CD4-positive, alpha-beta memory T cell (primary cell): ENCODE data around the gene RPAP2. TPM values are rescaled to one million over a fixed set of nuclear protein-coding genes. Genes with fewer than 3 reads are reported as not detected.
A peak's percentile ranks its signal among the peaks of the same experiment; 100 is the strongest.

Source experiments
- CTCF ChIA-PET: fragments of 350-600 bp; sonication (Branson Sonifier 250); formaldehyde crosslinking; loops from one replicate; lab custom pipeline; 2021; ENCODE audit warnings: inconsistent platforms; ENCODE audit not compliant: partially characterized antibody; lab: Charles Lee
- POLR2A ChIA-PET: fragments of 350-600 bp; sonication (Branson Sonifier 250); formaldehyde crosslinking; loops from one replicate; lab custom pipeline; 2021; ENCODE audit not compliant: partially characterized antibody; lab: Charles Lee
- DNase-seq, 5 donors: peaks; one replicate each; pipeline versions ENCODE4 v3.0.0 to v3.0.0-alpha.2; 2020 to 2022; ENCODE audit warnings: mixed read lengths in 1 of 5
- H3K27ac ChIP-seq: one replicate; pipeline ENCODE4 v1.7.0; 2013; ENCODE audit warnings: low read depth, low read length
- H3K27me3 ChIP-seq: 2 replicates; pipeline ENCODE4 v1.7.0; 2013; ENCODE audit warnings: mild to moderate bottlenecking, low read length, moderate library complexity; ENCODE audit not compliant: insufficient read depth
- H3K36me3 ChIP-seq: 2 replicates; pipeline ENCODE4 v1.7.0; 2013; ENCODE audit warnings: mild to moderate bottlenecking, low read length, moderate library complexity; ENCODE audit not compliant: insufficient read depth
- H3K4me1 ChIP-seq: 2 replicates; pipeline ENCODE4 v1.7.0; 2013; ENCODE audit warnings: mild to moderate bottlenecking, low read length, moderate library complexity; ENCODE audit not compliant: insufficient read depth
- H3K4me3 ChIP-seq, 2 donors: one replicate each; pipeline ENCODE4 v1.7.0; 2013; ENCODE audit warnings: low read length in 2 of 2, mild to moderate bottlenecking in 1 of 2
- H3K9me3 ChIP-seq, 2 donors: one replicate each; pipeline ENCODE4 v1.7.0; 2013; ENCODE audit warnings: low read length in 2 of 2, control low read depth in 1 of 2; ENCODE audit not compliant: control insufficient read depth in 1 of 2
- H3K27ac Mint-ChIP-seq, 7 donors: one replicate each; pipeline ENCODE4 v1.8.0; 2020 to 2021; ENCODE audit warnings: mixed read lengths in 7 of 7, mild to moderate bottlenecking in 6 of 7, inconsistent platforms in 3 of 7, moderate library complexity in 3 of 7
- H3K27me3 Mint-ChIP-seq, 2 donors: one replicate each; pipeline ENCODE4 v1.8.0; 2020 to 2021; ENCODE audit warnings: mixed read lengths in 2 of 2
- H3K36me3 Mint-ChIP-seq, 2 donors: one replicate each; pipeline ENCODE4 v1.8.0; 2020 to 2021; ENCODE audit warnings: mixed read lengths in 2 of 2, inconsistent platforms in 1 of 2, mild to moderate bottlenecking in 1 of 2
- H3K4me1 Mint-ChIP-seq, 4 donors: one replicate each; pipeline ENCODE4 v1.8.0; 2020 to 2021; ENCODE audit warnings: mixed read lengths in 4 of 4, mild to moderate bottlenecking in 1 of 4
- H3K4me3 Mint-ChIP-seq, 8 donors: one replicate each; pipeline ENCODE4 v1.8.0; 2020 to 2021; ENCODE audit warnings: mixed read lengths in 8 of 8, mild to moderate bottlenecking in 7 of 8, moderate library complexity in 6 of 8, inconsistent platforms in 3 of 8
- H3K9me3 Mint-ChIP-seq, 8 donors: one replicate each; pipeline ENCODE4 v1.8.0; 2020 to 2021; ENCODE audit warnings: mixed read lengths in 8 of 8, mild to moderate bottlenecking in 5 of 8, inconsistent platforms in 3 of 8, moderate library complexity in 1 of 8
- intact Hi-C: fragments of 100-400 bp; cut with micrococcal nuclease; formaldehyde crosslinking; loops from one replicate; pipeline ENCODE4 v1.15.1; 2023
- polyA plus RNA-seq, 2 donors: library from polyadenylated mRNA; unstranded; fragments of 300-500 nt; fragmentation: Illumina TruSeq; gene quantifications; one replicate each; pipeline ENCODE4 v1.2.3, GENCODE V29; 2021
- total RNA-seq, 2 experiments: library from RNA; stranded (reverse); gene quantifications; one replicate each; pipeline ENCODE4 v1.2.3, GENCODE V29; 2021

Gene RPAP2
- total and polyA plus RNA-seq, 4 experiments from 2014 or later, result 16.1 to 44.0 (median 31.7) TPM

DNA sequence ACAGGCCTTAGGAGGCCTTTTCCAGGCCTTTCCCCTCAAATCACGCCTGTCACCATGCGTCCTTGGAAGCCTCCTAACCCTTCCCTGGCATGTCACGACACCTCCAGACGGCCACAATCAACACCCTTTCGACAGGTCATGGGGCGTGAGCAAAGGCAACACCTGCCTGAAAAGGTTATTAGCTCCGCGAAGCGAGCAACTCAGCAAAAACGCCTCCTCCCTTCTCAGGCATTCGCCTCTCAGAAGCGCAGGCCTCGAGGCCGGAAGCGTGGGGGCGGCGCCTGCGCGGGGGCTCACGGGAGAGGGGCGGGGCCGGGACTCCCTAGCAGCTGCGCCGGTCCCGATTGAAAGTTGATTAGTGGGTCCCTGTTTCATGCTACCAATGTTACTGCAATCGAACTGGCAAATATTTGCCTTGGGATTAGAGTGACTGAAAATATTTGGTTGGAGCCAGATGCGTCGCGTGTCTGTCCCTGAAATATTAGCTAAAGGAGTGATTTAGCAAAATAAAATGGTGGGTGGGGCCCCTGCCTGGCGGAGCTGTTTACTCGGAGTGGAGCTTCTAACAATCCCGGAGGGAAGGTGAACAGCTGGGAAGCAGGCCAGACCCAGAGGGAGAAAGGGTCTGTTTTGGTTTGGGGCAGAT lies 143.0 kb downstream of the RPAP2 start:
- intact Hi-C loops, result no loop called here
- peaks cover 0 to 13% (median 10%) of the 10 kb centered on the region in 4 donors for H3K4me1 Mint-ChIP-seq
- Histone ChIP-seq H3K4me3 (no peak overlapping the region), H3K36me3 (no peaks in the 10 kb centered on the region), H3K27ac (no peak overlapping the region), H3K9me3 (no peaks in the 10 kb centered on the region), H3K4me1 (no peaks in the 10 kb centered on the region), H3K27me3 (no peaks in the 10 kb centered on the region)
- H3K9me3 Mint-ChIP-seq, result peaks cover 0 to 2% (median 0%) of the 10 kb centered on the region in 8 donors
- DNase-seq, result no peak
- ChIA-PET CTCF (interaction anchor here (0.5 to 2.4 kb wide), 2 partner anchors 14 to 132 kb away, joined by 4 to 6 read pairs; no protein-coding TSS in a partner anchor), POLR2A (no interaction called here)
- H3K36me3 Mint-ChIP-seq, result no peaks in the 10 kb centered on the region
- H3K27me3 Mint-ChIP-seq, result no peaks in the 10 kb centered on the region
- H3K4me3 Mint-ChIP-seq, result no peak overlapping the region
- no peak overlapping the region for H3K27ac Mint-ChIP-seq

DNA sequence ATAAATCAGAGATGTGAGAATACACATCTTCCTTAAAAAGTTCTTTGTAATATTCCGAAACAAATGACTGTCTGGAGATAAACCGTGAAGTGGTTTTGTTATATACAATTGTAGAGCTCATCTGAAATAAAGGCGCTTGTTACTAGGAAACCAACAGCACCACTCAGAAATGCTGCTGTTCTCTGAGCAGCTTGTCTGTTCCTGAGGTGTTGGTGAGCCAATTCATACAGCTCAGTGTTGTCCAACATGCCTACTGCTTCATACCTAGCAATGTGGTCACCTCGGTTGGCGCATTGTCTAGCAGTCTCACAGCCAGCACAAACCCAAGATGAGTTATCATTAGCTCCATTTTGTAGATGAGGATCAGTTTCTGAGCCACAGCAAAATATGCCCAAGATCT lies 143.5 kb downstream of the RPAP2 start:
- H3K4me3 ChIP-seq, result no peak overlapping the region
- H3K4me1 ChIP-seq, result no peaks in the 10 kb centered on the region
- no peak overlapping the region for H3K27ac ChIP-seq
- Mint-ChIP-seq H3K4me3 (peak overlapping the region in 1 of 8 donors; percentile 20), H3K36me3 (no peaks in the 10 kb centered on the region), H3K9me3 (no peaks in the 10 kb centered on the region), H3K27me3 (no peaks in the 10 kb centered on the region), H3K27ac (no peak overlapping the region), H3K4me1 (peaks cover 0 to 13% (median 10%) of the 10 kb centered on the region in 4 donors)
- intact Hi-C loops, result no loop called here
- no peak for DNase-seq
- ChIA-PET POLR2A (no interaction called here), CTCF (interaction anchor here (2.4 kb wide), 1 partner anchor 132 kb away, joined by 6 read pairs; no protein-coding TSS in a partner anchor)
- no peaks in the 10 kb centered on the region for H3K9me3 ChIP-seq
- H3K36me3 ChIP-seq, result no peaks in the 10 kb centered on the region
- no peaks in the 10 kb centered on the region for H3K27me3 ChIP-seq

DNA sequence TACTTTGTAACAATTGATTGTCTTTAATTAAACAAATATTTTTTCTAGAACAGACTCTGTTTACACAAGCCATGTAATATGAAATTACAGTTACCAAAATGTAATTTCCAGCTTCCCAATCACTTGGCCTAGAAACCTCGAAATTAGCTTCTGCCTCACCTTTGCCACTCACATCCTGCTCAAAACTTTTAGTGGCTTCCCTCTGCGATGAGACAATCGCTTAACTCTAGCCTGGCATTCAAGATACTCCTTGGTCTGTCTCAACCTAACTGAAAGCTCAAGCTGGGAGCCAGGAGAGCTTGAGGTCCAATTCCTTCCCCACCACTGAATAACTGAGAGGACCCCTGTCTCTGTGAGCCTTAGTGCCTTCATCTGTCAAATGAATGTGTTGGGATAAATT lies 145.0 kb downstream of the RPAP2 start:
- H3K4me1 ChIP-seq, result no peaks in the 10 kb centered on the region
- Mint-ChIP-seq H3K27ac (peak overlapping the region in 1 of 7 donors; percentile 1), H3K4me3 (no peak overlapping the region), H3K27me3 (no peaks in the 10 kb centered on the region), H3K9me3 (no peaks in the 10 kb centered on the region), H3K36me3 (no peaks in the 10 kb centered on the region), H3K4me1 (peaks cover under 1 to 13% (median 10%) of the 10 kb centered on the region in 4 donors)
- no peaks in the 10 kb centered on the region for H3K9me3 ChIP-seq
- POLR2A ChIA-PET, result no interaction called here
- no peaks in the 10 kb centered on the region for H3K27me3 ChIP-seq
- no peak overlapping the region for H3K27ac ChIP-seq
- H3K36me3 ChIP-seq, result no peaks in the 10 kb centered on the region
- intact Hi-C loops, result no loop called here
- DNase-seq, result no peak
- H3K4me3 ChIP-seq, result no peak overlapping the region
- CTCF ChIA-PET, result interaction anchor here (0.9 to 2.4 kb wide), 2 partner anchors 8 to 134 kb away, joined by 3 to 6 read pairs; no protein-coding TSS in a partner anchor

DNA sequence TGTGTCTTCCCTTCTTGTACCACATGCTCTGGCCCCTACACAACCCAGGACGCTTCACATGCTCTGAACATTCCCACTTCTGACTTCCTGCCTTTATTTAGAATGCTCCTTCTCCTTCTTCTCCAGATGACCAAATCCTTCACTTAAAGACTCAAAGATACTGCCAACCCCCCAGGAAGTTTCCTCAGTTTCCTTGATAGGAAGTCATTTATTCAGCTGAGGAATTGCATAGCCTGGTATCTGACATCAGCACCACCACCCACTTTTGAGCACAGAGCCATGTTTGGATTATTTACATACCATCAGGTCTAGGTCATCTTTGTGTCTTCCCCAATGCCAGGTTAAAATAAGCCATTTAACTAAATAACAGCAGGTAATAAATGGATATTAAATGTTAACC lies 145.5 kb downstream of the RPAP2 start:
- H3K9me3 ChIP-seq, result no peaks in the 10 kb centered on the region
- H3K9me3 Mint-ChIP-seq, result no peaks in the 10 kb centered on the region
- no peaks in the 10 kb centered on the region for H3K36me3 Mint-ChIP-seq
- ChIA-PET POLR2A (no interaction called here), CTCF (interaction anchor here (0.9 to 2.4 kb wide), 2 partner anchors 9 to 134 kb away, joined by 3 to 6 read pairs; no protein-coding TSS in a partner anchor)
- intact Hi-C loops, result no loop called here
- H3K4me3 ChIP-seq, result no peak overlapping the region
- H3K4me1 Mint-ChIP-seq, result peaks cover 2 to 11% (median 8%) of the 10 kb centered on the region in 4 donors
- DNase-seq, result no peak
- H3K36me3 ChIP-seq, result no peaks in the 10 kb centered on the region
- H3K4me3 Mint-ChIP-seq, result no peak overlapping the region
- H3K27ac ChIP-seq, result no peak overlapping the region
- no peaks in the 10 kb centered on the region for H3K27me3 Mint-ChIP-seq
- H3K4me1 ChIP-seq, result no peaks in the 10 kb centered on the region
- H3K27me3 ChIP-seq, result no peaks in the 10 kb centered on the region
- H3K27ac Mint-ChIP-seq, result peak overlapping the region in 2 of 7 donors; percentile 1 to 3

DNA sequence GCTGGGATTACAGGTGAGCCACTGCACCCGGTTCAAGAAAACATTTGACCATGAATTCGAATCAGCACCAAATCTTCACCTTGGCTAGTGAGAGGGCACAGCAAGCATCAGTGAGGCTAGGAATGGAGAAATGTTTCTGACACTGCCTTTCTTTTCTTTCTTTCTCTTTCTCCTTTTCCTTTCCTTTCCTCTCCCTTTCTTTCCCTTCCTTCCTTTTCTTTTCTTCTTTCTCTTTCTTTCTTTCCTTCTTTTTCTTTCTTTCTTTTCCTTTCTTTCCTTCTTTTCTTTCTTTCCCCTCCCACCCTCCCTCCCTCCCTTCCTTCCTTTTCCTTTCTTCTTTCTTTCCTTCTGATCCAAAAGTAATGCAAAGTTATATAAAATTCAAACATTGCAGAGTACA lies 147.0 kb downstream of the RPAP2 start:
- H3K4me3 Mint-ChIP-seq, result no peak overlapping the region
- intact Hi-C loops, result no loop called here
- Histone ChIP-seq H3K27ac (no peak overlapping the region), H3K9me3 (no peaks in the 10 kb centered on the region), H3K4me3 (no peak overlapping the region), H3K36me3 (no peaks in the 10 kb centered on the region), H3K27me3 (no peaks in the 10 kb centered on the region), H3K4me1 (no peaks in the 10 kb centered on the region)
- no peaks in the 10 kb centered on the region for H3K36me3 Mint-ChIP-seq
- H3K9me3 Mint-ChIP-seq, result no peaks in the 10 kb centered on the region
- CTCF ChIA-PET, result no interaction called here
- POLR2A ChIA-PET, result no interaction called here
- H3K27ac Mint-ChIP-seq, result no peak overlapping the region
- peaks cover 2 to 9% (median 6%) of the 10 kb centered on the region in 4 donors for H3K4me1 Mint-ChIP-seq
- no peak for DNase-seq
- no peaks in the 10 kb centered on the region for H3K27me3 Mint-ChIP-seq

DNA sequence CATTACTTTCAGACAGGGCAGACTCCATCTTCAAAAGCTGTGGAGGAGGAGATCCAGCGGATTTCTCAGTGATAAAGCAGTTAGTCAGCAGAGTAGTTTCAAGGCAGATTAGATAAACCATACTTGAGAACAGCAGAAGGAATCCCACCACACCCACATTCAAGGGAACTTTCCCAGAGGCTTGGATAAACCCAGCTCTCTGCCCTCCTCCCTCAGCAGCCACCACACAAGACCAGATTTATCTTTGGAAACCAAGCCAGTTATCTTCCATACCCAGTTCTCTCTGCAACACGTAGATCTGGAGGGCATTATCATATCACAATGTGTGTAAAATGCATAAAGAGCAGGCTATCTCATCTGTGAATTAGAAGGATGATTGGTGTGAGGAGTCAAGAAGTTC lies 147.7 kb downstream of the RPAP2 start:
- Histone ChIP-seq H3K27me3 (no peaks in the 10 kb centered on the region), H3K4me3 (no peak overlapping the region), H3K36me3 (no peaks in the 10 kb centered on the region), H3K4me1 (no peaks in the 10 kb centered on the region), H3K27ac (no peak overlapping the region), H3K9me3 (no peaks in the 10 kb centered on the region)
- no peaks in the 10 kb centered on the region for H3K9me3 Mint-ChIP-seq
- CTCF ChIA-PET, result no interaction called here
- POLR2A ChIA-PET, result no interaction called here
- H3K4me1 Mint-ChIP-seq, result peaks cover 2 to 9% (median 6%) of the 10 kb centered on the region in 4 donors
- H3K4me3 Mint-ChIP-seq, result no peak overlapping the region
- H3K27me3 Mint-ChIP-seq, result no peaks in the 10 kb centered on the region
- H3K27ac Mint-ChIP-seq, result peak overlapping the region in 1 of 7 donors; percentile 58
- no peak for DNase-seq
- intact Hi-C loops, result no loop called here
- no peaks in the 10 kb centered on the region for H3K36me3 Mint-ChIP-seq

DNA sequence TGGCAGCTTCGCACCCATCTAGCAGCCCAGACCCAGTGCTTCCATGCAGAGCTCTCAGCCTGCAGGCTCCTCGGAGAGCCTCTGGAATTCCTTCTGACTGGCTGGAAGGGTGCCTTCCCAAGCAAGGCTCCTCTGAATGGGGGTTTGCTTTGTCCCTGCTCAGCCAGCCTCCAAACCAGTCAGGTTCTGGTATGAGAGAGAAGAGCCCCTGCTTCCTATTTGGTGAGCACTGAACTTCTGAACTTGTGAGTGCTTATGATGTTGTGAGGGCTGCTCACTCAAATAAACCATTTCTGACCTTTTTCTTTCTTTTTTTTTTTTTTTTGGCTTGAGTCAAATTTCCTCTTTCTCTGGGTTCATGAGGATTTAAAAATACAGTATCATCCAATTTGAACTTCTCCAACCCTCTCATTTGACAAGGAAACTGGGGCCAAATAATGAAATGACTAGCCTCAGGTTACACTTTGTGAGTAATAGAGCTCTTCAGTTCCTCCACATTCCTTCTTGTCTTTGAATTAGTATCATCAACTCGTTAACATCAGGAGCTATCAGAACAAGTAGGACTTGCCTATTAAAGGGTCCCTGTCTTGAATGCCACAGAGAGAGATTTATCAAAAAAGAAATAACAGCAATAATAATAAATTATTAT lies 148.3 kb downstream of the RPAP2 start:
- no peaks in the 10 kb centered on the region for H3K36me3 ChIP-seq
- Mint-ChIP-seq H3K4me3 (no peak overlapping the region), H3K9me3 (no peaks in the 10 kb centered on the region), H3K36me3 (no peaks in the 10 kb centered on the region), H3K27me3 (no peaks in the 10 kb centered on the region), H3K4me1 (peaks cover 2 to 9% (median 6%) of the 10 kb centered on the region in 4 donors), H3K27ac (peak overlapping the region in 1 of 7 donors; percentile 33)
- DNase-seq, result no peak
- intact Hi-C loops, result no loop called here
- no peaks in the 10 kb centered on the region for H3K9me3 ChIP-seq
- no peaks in the 10 kb centered on the region for H3K27me3 ChIP-seq
- POLR2A ChIA-PET, result no interaction called here
- CTCF ChIA-PET, result no interaction called here
- no peak overlapping the region for H3K4me3 ChIP-seq
- H3K4me1 ChIP-seq, result no peaks in the 10 kb centered on the region
- no peak overlapping the region for H3K27ac ChIP-seq
